ENCODE measurements around the gene BABAM2.

- TF ChIP-seq, protein P1, sequence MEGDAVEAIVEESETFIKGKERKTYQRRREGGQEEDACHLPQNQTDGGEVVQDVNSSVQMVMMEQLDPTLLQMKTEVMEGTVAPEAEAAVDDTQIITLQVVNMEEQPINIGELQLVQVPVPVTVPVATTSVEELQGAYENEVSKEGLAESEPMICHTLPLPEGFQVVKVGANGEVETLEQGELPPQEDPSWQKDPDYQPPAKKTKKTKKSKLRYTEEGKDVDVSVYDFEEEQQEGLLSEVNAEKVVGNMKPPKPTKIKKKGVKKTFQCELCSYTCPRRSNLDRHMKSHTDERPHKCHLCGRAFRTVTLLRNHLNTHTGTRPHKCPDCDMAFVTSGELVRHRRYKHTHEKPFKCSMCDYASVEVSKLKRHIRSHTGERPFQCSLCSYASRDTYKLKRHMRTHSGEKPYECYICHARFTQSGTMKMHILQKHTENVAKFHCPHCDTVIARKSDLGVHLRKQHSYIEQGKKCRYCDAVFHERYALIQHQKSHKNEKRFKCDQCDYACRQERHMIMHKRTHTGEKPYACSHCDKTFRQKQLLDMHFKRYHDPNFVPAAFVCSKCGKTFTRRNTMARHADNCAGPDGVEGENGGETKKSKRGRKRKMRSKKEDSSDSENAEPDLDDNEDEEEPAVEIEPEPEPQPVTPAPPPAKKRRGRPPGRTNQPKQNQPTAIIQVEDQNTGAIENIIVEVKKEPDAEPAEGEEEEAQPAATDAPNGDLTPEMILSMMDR (conservative IDR thresholded peaks at IDR 0.05) = no peak
- TF ChIP-seq EZH2 (IDR thresholded peaks at IDR 0.05; ENCODE audit: low read depth) = no peak
Observed at GRCh38 chr2:28300485-28301341, 410.2 kb downstream of the BABAM2 start.
